Fibroblast of skin of scalp (primary cell): ENCODE results near the gene SAMD4B.
"Not testable (repeated sequence)": the region's sequence is repeated elsewhere in the genome, so short reads cannot be mapped to it uniquely, and the experiment has no call there.

Experiments
- DNase-seq: peaks from one replicate; pipeline ENCODE4 v3.0.0-alpha.2; 2013

The SAMD4B gene

GRCh38 chr19:39310558-39311311 lies 31.5 kb upstream of the SAMD4B start:
- DNase-seq, result no peak

- no peak for DNase-seq
These were observed 28.0 kb upstream of the SAMD4B start for GRCh38 chr19:39314016-39314728.

- no peak for DNase-seq
These were observed 26.3 kb upstream of the SAMD4B start for GRCh38 chr19:39315933-39316332.

GRCh38 chr19:39316627-39317321 lies 25.4 kb upstream of the SAMD4B start:
- no peak for DNase-seq

- no peak for DNase-seq
These were observed 24.7 kb upstream of the SAMD4B start for GRCh38 chr19:39317476-39317875.

GRCh38 chr19:39318071-39318470 lies 24.1 kb upstream of the SAMD4B start:
- no peak for DNase-seq

- no peak for DNase-seq
These were observed 23.5 kb upstream of the SAMD4B start for GRCh38 chr19:39318690-39319089.

GRCh38 chr19:39319098-39319891 lies 22.9 kb upstream of the SAMD4B start:
- no peak for DNase-seq

- no peak for DNase-seq
These were observed 22.4 kb upstream of the SAMD4B start for GRCh38 chr19:39319892-39320248.

- DNase-seq, result no peak
These were observed 20.9 kb upstream of the SAMD4B start for GRCh38 chr19:39321117-39321831.

GRCh38 chr19:39321832-39322176 lies 20.4 kb upstream of the SAMD4B start:
- no peak for DNase-seq

- DNase-seq, result no peak
These were observed 17.9 kb upstream of the SAMD4B start for GRCh38 chr19:39324242-39324842.

- peak; percentile 24 for DNase-seq
These were observed 16.2 kb upstream of the SAMD4B start for GRCh38 chr19:39325778-39326665.

- no peak for DNase-seq
These were observed 14.7 kb upstream of the SAMD4B start for GRCh38 chr19:39327363-39328045.

- peak; percentile 74 for DNase-seq
These were observed 14.0 kb upstream of the SAMD4B start for GRCh38 chr19:39328046-39328705.

- no peak for DNase-seq
These were observed 12.3 kb upstream of the SAMD4B start for GRCh38 chr19:39329948-39330347.

- no peak for DNase-seq
These were observed 9.9 kb upstream of the SAMD4B start for GRCh38 chr19:39332293-39332692.

GRCh38 chr19:39332738-39333137 lies 9.5 kb upstream of the SAMD4B start:
- DNase-seq, result not testable (repeated sequence)

GRCh38 chr19:39333507-39333906 lies 8.7 kb upstream of the SAMD4B start:
- no peak for DNase-seq
